NCI-H146 (cell line): ENCODE results near the gene CXCL6.
A peak's percentile ranks its signal among the peaks of the same experiment; 100 is the strongest.

Experiments
- DNase-seq: peaks from one replicate; lab custom pipeline; 2025; lab: John Stamatoyannopoulos, UW

The CXCL6 gene

DNA sequence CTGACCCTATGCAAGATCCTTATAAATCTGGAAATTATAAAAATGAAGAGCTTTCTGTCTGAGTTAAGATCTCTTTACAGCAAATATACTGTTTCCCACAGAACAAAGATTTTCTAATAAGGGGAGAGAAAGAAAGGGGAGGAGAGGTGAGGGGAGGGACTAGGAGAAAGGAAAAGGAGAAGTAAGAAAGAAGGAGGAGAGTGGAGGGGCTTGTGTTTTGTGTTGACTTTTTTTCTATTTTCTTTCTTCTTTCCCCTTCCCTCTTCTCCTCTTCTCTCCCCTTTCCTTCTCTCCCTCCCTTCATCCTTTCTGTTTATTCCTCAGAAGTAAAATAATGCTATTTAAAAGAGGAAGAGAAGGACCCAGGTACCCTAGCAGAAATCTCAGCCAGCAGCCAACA, 6.2 kb downstream of the CXCL6 start:
- no peak for DNase-seq

DNA sequence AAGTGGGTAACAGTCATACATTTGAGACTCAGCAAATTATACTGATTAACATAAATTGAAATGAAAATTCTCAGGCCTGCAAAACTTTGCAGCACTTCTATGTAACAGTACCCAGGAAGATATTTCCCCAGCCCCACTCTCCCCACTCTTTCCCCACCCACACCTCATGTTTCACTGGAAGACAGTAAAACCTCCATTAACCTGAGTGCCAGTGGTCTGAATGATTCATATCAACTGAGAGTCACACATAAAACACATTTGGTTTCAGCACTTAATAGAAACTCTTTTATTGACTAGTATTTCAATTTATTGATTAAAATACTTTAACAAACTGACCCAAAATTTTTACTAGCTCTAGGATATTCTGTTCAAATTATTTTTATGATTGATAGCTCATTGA, 6.9 kb downstream of the CXCL6 start:
- DNase-seq, result no peak

DNA sequence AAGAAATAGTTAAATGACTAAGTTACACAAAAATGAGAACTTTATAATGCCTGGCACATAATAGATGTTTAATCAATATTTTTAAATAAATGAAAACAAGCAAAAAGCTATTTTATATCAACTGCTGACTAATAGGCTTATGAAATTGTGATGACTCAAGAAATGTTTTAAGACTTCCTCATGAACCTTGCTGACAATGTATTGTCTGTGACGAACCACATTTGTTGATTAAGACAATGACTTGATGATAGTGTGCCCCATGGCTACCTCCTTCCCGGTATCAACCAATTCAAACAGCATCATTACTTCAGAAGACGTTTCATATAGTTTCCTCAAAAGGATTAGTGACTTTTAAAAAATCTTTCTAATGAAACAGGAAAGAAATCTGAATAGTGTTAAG, 7.9 kb downstream of the CXCL6 start:
- DNase-seq, result no peak

DNA sequence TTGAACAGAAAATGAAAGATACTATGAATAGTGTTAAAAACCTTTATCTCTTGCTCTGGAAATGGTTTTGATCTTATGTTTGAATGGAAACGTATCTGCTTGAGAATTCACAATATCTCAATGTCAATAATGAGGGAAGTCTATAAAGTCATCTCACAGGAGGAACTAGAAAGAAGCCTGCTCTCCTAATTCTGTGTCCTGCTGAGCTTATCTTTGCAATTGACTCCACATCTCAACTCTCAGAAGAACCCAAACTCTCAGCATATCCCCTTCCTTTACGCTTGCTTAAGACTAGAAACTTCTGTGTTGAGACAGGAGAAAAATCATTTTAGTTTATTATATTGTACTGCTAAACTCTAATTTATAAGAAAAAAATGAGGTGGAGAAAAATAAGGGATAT, 8.3 kb downstream of the CXCL6 start:
- no peak for DNase-seq

DNA sequence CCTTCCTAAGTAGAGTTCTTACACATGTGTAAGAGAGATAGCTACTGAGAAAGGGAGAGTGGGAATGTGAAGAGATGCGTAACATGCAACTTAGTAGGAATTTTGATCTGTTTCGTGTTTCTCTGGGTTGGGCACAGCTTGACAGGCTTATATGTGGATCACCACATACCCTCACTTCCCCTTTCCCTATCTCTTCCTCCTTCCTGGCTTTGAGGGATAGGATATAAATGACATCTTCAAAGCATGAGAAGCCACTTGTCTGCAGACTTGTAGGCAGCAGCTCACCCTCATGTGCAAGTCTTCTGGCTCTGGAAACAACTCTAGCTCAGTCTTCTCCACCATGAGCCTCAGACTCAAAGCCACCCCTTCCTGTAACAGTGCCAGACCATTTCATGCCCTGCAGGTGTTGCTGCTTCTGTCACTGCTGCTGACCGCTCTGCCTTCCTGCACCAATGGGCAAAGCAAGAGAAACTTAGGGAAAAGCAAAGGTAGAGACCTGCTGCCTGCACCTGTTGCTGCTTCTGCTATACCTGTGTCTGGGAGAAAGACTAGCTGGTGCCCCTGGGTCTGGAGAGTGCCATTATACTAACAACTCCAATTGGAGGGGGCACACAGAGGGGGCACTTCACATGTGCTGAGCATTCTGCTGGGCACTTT, 11.2 kb downstream of the CXCL6 start:
- no peak for DNase-seq

DNA sequence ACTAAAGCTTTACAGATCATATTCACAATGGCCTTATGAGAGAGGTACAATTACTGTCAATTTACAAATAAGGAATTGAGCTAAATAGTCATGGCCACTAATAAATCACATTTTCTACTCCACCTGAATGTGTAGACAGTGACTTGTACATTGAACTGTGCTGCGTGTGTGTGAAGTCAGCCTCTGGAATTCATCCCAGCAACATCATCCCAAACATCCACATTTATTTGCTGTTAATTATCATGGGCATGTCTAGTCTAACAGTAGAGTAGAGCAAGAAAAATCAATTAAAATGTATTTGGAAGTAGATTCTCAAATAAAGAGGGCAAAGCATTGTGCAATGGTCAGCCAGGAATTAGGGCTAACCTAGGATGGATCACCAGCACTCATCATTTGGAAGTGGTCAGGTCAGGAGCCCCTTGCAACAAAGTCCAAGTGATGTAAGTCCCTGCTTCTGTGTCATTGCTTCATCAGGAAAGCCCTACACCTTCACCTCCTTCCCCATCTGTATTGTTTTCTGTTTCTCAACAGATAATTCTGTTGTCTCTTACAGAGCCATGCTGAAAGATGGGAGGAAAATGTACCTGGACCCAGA, 11.8 kb downstream of the CXCL6 start:
- DNase-seq, result no peak

DNA sequence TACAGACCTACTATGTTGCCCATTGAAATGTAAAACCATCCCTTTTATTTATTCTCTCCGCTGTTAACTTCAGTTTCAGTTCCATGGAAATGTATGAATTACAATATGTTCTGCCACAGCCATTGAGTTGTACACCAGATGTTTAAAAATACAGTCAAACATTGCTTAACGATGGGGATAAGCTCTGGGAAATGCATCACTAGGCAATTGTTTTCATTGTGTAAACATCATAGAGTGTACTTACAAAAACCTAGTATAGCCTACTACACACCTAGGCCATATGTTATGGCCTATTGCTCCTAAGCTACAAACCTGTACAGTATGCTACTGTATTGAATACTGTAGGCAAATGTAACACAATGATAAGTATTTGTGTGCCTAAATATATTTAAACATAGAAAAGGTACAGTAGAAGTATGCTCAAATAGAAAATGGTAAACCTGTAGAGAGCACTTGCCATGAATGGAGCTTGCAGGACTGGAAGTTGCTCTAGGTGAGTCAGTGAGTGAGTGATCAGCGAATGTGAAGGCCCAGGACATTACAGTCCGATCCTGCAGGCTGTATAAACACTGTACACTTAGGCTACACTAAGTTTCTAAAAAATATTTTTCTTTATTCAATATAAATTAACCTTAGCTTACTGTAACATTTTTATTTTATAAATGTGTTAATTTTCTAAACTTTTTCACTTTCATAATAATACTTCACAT, 13.9 kb downstream of the CXCL6 start:
- DNase-seq, result no peak

DNA sequence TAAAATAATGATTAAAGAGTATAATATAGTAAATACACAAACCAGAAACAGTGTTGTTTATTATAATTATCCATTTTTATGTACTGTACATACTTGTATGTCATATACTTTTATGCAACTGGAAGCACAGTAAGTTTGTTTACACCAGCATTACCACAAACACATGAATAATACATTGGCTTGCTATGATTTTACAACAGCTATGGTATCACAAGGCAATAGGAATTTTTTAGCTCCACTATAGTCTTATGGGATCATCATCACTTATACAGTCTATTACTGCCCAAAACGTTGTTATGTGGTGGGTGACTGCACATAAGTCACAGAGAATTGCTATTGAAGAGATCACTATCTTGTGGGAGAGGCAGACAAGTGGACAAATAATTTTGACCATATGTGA, 14.8 kb downstream of the CXCL6 start:
- DNase-seq, result no peak

DNA sequence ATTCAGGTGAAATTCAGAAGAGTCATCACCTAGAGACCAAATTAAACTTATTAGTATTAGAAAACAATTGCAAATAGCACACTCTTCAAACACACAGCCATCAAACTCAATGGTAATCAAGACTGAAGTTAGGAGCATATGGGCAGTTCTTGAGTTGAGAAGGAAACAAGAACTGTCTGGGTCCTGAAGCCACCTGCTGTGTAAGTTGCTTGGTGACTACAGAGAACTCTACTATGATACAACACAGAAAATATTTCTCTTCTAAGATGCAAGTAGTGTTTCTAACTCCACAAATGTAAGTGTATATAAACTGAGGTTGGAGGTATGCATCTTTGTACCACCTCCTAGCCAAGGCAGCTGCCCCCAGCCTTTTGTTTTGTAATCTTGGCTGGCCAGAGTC, 16.3 kb downstream of the CXCL6 start:
- no peak for DNase-seq

DNA sequence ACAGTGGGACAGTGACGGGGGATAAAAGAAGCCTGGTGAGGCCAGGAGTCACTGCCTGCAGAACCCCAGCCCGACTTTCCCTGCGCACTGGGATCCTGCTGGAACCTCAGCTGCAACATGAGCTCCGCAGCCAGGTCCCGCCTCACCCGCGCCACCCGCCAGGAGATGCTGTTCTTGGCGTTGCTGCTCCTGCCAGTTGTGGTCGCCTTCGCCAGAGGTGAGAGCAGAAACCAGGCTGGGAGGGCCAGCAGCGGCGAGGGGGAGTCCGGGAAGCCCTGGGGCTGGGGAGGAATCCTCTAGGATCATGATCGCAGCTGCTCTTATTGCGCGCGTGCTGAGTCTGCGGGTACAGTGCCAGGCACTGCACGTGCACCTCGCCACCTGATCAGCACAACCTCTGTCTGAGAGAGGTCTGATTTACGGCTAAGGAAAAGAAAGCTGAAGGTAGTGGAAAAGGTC, 16.8 kb downstream of the CXCL6 start, which contains the start of gene PF4V1:
TSS of gene PF4V1 (plus strand) at position 51 of the 459 bp plus-strand sequence. CDS start at position 118, 67 bp downstream.
- DNase-seq, result no peak

DNA sequence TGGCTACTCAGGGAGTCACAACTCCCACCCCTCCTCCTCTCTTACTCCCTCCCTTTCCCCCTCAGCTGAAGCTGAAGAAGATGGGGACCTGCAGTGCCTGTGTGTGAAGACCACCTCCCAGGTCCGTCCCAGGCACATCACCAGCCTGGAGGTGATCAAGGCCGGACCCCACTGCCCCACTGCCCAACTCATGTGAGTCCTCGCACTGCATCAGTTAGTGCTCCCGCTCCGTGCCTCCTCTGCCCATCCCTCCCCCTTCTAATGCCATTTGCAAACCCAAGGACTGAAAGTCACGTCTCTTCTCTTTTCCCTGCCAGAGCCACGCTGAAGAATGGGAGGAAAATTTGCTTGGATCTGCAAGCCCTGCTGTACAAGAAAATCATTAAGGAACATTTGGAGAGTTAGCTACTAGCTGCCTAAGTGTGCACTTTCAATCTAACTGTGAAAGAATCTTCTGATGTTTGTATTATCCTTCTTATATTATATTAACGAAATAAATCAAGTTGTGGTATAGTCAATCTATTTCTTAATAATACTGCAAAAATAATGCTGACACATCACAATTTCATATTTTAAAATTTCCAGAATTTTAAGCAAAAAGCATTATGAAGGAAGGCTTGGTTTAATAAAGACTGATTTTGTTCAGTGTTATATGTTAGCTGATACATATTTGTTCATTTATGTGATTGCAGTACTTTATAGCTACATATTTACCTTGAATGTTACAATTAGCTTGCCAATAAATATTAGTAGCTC, 17.4 kb downstream of the CXCL6 start:
- no peak for DNase-seq

DNA sequence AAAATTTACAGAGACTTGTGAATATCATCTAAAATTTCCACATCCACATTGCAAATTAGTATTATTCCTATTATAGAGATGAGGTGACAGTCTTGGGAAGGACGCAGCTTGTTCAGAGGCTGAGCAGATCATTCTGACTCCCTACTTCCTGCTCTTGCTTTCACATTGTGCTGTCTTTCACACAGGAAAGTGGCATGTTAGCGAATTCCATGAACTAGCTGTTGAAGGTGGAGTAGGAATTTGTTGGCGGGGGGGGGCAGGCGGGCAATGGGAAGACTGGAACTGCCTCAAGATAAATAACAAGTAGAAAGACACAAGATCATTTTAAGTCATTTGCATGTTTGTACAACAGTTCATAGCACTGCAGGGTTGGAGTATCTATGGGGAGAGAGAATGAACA, 18.9 kb downstream of the CXCL6 start:
- no peak for DNase-seq

DNA sequence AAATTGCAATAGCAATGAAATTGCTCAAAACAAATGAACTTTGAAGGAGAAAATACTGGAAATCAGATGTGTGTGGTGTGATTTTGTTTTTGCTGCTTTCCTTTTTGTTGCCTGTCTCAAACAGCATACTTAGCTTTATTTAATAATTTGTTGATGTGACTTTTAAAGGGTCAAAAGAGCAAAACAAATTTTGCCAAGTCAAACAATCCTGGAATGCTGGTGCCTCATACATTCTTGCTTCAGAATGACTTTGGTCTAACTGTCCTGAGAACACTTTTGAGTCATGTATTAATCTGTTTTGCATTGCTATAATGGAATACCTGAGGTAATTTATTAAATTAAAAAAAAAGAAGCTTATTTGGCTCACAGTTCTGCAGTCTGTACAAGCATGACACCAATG, 20.0 kb downstream of the CXCL6 start:
- DNase-seq, result no peak

DNA sequence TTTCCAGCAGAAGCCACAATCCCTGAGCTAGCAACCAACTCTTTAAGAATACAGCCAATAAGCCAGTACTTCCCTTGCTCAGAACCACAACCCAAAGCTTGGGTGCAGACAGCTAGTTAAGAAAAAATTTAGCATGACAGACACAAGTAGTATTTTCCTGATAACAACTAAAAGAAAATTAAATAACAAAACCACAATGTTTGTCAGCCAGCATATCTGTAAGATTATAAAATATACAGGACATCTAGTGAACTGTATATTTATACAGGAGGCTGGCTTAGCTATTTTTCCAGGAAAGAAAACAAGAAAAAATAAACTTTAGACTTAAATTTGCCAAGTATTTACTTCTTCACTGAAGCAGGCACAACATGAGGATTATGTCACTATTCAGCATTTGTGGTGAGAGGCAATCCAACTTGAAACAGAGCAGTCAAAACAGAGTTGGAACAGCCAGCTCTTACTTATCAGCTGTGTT, 23.2 kb downstream of the CXCL6 start:
- DNase-seq, result no peak

DNA sequence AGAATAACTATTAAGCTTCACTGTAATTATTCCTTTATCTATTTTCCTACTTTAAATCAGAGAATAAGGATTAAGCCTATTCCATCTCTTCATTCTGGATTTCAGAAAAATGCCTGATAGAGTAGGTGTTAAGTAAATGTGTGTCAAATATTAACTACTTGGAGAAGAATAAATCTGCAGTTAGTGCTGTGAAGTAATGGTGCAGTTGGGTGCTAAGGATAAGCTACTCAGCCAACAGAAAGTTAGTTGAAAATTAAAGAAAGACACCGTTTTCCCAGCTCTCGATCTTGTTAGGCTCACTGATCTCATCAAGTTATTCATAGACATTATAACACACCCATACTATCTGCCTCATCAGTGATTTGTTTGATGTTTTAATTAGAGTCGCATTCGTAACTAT, 23.7 kb downstream of the CXCL6 start:
- no peak for DNase-seq

DNA sequence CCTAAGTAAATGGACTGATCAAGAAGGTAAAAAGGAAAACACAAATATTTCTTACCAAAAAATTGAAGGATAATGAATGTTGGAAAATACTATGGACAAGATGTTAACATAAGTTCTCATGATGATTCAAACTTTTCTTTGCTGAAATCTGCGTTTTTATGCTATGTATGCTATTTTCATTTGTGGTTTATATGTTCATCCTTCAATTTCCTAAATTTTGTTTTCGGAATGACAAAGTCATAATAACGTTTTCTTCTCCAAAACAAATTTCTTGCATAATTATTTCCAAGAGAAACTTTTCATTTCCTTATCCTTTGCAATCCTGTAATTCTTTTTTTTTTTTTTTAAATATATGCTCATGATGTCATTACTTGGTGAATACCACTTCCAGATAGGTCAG, 24.4 kb downstream of the CXCL6 start:
- DNase-seq, result no peak

DNA sequence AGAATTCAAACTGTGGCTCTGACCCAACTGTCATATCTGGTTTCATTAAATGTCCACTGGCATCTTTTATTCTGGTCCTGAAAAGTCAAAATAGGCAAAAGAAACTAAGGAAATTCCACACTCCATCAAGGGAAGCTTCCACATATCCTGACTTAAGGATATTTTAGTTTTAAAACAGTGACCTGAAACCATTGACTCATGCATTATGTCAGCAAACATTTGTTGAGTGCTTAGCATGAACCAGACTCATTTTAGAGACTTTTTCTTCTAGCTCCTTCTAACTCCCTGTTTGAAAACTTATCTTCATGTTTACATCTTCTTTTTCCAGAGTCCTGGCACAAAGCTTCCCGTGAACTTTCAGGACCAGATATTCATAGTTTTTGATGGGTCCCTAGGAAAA, 25.8 kb downstream of the CXCL6 start:
- DNase-seq, result no peak

DNA sequence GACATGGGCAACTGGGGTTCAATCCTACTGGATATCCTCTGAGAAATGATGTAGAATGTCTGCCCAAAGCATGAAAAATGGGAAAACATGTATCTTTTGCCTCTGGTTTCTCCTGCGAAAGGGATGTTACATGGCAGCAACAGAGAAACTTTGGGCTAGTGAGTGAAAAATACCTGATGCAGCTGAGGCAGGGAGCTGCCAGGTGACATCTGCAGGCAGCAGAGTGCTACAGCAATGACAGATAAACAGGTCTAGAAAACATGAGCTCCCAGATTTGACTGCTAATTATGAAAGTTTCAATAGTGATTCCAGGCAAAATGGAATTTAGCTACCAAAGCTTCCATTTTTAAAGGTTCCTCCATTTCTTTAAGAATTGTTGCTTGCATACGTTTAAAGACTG, 27.9 kb downstream of the CXCL6 start:
- peak; percentile 15 for DNase-seq

DNA sequence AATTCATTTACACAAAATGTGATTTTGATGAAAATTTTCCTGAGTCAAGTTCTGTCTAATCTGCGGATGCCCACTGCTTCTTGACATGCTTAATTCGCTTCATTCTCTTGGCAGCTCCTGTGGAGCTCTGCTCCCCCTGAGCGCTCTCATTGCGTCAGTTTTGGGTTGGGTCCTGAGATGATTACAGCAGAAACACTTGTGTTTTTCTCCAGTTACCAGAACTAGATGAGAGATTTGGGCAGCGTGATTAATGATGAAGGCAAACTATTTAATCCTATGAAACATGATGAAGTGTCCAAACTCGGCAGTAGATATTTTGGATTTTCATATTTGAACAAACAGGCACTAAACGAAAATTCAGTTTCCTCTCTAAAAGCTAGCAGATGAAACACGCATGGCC, 28.5 kb downstream of the CXCL6 start:
- DNase-seq, result no peak

DNA sequence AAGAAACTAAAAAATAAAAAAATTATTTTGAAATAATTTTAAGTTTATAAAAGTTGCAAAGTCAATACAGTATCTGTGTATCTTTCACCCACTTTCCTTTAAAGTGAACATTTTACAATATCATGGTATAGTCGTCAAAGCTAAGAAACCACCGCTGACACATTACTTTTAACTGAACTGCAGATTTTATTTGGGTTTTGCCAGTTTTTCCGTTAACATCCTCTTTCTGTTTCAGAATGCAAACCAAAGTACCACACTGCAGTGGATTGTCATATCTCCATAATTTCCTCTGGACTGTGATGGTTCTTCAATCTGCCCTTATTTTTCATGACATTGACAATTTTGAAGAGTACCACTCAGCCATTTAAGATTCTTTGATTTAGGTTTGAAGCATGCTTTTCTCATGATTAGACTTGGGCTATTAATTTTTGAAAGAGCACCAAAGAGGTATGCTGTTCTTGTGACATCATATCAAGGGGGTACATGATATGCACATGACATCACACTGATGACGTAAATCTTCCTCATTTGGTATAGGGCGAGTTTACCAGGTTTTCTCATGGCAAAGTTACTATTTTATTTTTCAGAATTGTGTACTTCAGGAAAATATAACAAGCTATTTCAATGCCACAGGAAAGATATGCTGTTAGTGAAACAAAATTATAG, 29.1 kb downstream of the CXCL6 start:
- no peak for DNase-seq

DNA sequence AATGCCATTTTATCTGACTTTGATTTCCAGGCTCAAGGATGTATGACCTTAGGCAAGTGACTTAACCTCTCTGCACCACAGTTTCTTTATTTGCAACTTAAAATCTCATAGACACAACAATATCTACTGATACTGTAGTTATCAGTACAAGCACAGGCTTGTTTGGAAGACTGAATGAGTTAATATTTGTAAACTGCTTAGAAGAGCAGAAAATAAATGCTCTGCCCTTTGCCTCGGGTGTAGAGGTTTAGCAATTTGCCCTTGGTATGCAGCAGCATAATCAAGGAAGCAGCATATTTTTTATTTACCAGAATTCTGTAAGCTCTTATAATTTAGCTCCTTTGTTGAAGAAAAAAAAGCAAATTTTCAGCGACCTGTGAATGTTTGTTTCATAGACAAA, 29.8 kb downstream of the CXCL6 start:
- DNase-seq, result no peak

DNA sequence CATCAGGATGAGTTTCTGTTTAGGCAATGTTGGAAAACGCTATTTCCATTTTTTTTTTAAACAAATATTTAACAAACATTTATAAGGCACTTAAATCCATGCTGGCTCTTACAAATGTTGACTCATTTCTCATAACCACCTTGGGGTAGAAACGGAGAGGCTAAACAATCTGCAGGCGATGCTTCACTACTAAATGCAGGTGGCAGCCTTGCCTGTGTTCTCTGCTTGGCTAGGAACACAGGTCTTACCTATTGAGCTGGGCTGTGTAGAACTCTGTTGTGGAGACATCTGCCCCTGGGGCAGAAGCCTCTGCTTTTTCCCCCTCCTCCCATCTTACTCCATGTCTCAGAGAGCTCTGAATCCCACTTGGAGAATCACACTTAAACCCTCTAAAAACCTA, 31.3 kb downstream of the CXCL6 start:
- peak; percentile 15 for DNase-seq
